Upper lobe of left lung (tissue), 4 donors: ENCODE data around the gene SARS2.

Experiments
- EP300 ChIP-seq, 4 donors: sonication (generic); formaldehyde crosslinking; IDR thresholded peaks; one replicate each; pipeline ENCODE4 v1.5.1; 2017; ENCODE audit warnings: antibody characterized with exemption in 4 of 4, control low read depth in 2 of 4
- POLR2A ChIP-seq, 4 donors: fragments of 450-650 bp; IDR thresholded peaks; one replicate each; pipeline ENCODE4 v1.5.1; 2016 to 2017; ENCODE audit warnings: antibody characterized with exemption in 4 of 4, mild to moderate bottlenecking in 2 of 4
- POLR2AphosphoS5 ChIP-seq, 2 donors: sonication (generic); formaldehyde crosslinking; IDR thresholded peaks; one replicate each; pipeline ENCODE4 v1.5.1; 2017; ENCODE audit warnings: antibody characterized with exemption in 2 of 2
- TF ChIP-seq, protein P1 (sequence below), 6 experiments: fragments of 450-650 bp in 4 of 6; fragments of 200-600 bp in 2 of 6; sonication (generic) in 2 of 6; IDR thresholded peaks; one replicate each; pipeline ENCODE4 v1.5.1; 2016 to 2019; ENCODE audit warnings: antibody characterized with exemption in 6 of 6

DNA sequence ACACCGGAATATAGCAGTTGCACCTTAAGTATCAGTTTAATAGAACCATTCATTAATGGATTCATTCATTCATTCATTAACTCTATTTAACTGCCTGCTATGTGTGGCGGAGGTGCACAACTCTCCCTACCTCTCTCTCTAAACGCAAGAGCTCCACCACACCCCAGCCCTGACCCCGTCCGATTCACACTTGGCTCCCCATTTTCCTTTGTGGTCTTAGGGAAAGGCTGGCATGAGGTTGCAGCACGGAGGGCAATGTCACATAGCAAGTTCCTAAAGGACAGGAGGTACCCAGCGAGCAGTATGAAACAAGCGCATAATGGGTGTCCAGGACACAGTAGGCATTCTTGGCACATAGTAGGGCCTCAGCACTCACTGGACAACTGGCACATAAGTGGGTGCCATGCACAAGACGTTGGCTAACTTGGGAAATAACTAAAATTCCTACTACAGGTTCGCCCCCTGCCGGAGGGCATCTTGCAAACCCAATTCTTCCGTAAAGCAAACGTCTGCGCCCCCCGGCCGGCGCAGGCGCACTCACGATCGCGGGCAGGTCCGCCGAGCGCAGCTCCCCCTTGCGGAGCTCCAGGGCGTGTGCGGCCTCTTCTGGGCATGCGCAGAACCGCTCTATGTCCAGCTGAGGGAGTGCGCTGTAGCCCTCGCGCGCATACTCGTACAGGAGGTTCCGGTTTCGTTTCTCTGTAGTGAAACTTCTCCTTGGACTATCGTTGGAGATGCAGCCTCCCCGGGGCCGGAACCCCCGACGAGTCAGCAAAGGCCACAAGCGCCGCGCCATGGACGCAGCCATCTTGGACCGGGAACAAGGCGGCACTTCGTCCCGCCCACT lies at the start of gene SARS2:
- no peak for TF ChIP-seq POLR2A (IDR thresholded peaks at IDR 0.05)
- TF ChIP-seq, protein P1, sequence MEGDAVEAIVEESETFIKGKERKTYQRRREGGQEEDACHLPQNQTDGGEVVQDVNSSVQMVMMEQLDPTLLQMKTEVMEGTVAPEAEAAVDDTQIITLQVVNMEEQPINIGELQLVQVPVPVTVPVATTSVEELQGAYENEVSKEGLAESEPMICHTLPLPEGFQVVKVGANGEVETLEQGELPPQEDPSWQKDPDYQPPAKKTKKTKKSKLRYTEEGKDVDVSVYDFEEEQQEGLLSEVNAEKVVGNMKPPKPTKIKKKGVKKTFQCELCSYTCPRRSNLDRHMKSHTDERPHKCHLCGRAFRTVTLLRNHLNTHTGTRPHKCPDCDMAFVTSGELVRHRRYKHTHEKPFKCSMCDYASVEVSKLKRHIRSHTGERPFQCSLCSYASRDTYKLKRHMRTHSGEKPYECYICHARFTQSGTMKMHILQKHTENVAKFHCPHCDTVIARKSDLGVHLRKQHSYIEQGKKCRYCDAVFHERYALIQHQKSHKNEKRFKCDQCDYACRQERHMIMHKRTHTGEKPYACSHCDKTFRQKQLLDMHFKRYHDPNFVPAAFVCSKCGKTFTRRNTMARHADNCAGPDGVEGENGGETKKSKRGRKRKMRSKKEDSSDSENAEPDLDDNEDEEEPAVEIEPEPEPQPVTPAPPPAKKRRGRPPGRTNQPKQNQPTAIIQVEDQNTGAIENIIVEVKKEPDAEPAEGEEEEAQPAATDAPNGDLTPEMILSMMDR (IDR thresholded peaks at IDR 0.05): peak; percentile 98 to 99 (median 99)
- TF ChIP-seq POLR2AphosphoS5 (IDR thresholded peaks at IDR 0.05): peak in 1 of 2 donors; percentile 41
- TF ChIP-seq EP300 (IDR thresholded peaks at IDR 0.05): peak in 1 of 4 donors; percentile 21
